Muscle of back (tissue), 13 donors: ENCODE data around the gene CPNE5. TPM values are rescaled to one million over a fixed set of nuclear protein-coding genes. Genes with fewer than 3 reads are reported as not detected.

Source experiments
- DNase-seq, 3 donors: peaks; one replicate each; pipeline versions ENCODE4 v3.0.0 to v3.0.0-alpha.2; 2013
- long read RNA-seq, 9 donors: transcript quantifications; one replicate each; lab custom pipeline, GENCODE V29; 2026
- polyA plus RNA-seq, 10 donors: library from polyadenylated mRNA; unstranded; fragments of 120-200 nt; gene quantifications; one replicate each; pipeline ENCODE4 v1.2.1, GENCODE V29; 2013; ENCODE audit not compliant: insufficient read length in 10 of 10

CPNE5 gene
- polyA plus RNA-seq = 10 to 100 TPM in 8 of 10 donors, 1 to 10 TPM in 2; 4.5 to 20.4 (median 11.7) TPM
- long read RNA-seq, donor 1 = 0 reads
- long read RNA-seq, donor 2 = 0 reads
- long read RNA-seq, donor 3 = 0 reads
- long read RNA-seq, donor 4 = 0 reads
- long read RNA-seq, donor 5, partial matches to known transcripts = 0 of 1 reads
- long read RNA-seq, donor 5, other reads (novel, unspliced or antisense) = 0 of 1 reads
- long read RNA-seq, donor 6 = 0 reads
- long read RNA-seq, donor 7, partial matches to known transcripts = 0 of 1 reads
- long read RNA-seq, donor 7, other reads (novel, unspliced or antisense) = 0 of 1 reads
- long read RNA-seq, donor 8 = 0 reads
- long read RNA-seq, donor 9, partial matches to known transcripts = 0 of 1 reads
- long read RNA-seq, donor 9, other reads (novel, unspliced or antisense) = 0 of 1 reads

DNA sequence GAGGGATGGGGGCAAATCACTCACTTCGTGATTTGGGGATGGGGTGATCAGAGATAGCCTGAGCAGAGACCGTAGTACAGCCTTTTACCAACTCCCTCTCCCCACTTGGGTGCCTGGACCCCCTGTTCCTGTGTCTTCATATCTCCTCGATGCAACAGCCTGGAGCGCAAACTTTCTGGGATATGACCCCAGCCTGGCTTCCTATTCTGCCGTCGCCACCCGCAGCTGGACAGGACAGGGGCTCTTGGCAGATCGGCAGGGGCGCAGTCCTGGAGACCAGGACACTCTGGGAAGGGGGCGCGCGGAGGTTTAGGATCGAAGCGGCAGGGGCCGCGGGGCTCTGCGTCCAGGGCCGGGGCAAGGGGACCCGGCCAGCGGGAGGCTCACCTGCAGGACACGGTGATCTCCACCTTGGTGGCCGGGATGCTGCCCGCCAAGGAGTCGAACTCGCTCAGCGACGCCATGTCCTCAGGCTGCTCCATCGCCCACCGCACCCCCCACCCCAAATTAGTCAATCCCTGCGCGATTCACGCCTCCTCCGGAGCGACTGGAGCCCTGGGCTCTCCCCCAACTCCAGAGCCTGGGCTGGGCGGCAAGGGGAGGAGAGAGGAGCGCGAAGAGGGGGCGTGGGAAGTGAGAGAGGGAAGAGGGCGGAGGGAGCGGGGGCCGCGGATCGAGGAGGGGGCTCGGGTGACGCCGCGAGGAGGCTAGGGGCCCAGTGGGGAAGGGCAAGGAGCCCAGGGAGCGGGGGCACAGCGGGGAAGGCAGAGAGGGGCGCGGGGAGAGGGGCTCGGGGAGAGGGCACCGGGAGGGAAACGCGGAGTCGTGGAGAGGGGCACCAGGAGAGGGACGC is at the start of gene CPNE5:
Gene CPNE5, minus strand, starts transcription at position 549 of the 853 bp plus-strand sequence. Its CDS starts 67 bp downstream, at position 482.
- DNase-seq = peak in 1 of 3 donors; percentile 76

DNA sequence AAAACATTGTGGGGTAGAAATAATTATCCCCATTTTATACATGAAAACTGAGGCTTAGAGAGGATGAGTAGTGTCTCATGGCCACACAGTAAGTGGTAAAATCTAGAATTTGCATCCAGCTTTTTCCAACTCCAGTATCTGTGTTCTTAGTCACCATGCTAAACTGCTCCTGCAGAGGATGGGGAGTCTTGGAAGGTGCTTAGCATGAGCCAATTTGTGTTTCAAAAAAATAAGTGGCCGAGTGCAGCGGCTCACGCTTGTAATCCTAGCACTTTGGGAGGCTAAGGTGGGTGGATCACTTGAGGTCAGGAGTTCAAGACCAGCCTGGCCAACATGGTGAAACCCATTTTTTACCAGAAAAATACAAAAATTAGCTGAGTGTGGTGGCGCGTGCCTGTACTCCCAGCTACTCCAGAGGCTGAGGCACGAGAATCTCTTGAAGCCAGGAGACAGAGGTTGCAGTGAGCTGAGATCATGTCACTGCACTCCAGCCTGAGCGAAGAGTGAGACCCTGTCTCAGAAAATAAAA is 48.9 kb upstream of the CPNE5 start:
- no peak for DNase-seq

GRCh38 chr6:36886950-36887618 is 47.8 kb upstream of the CPNE5 start:
- no peak for DNase-seq

DNA sequence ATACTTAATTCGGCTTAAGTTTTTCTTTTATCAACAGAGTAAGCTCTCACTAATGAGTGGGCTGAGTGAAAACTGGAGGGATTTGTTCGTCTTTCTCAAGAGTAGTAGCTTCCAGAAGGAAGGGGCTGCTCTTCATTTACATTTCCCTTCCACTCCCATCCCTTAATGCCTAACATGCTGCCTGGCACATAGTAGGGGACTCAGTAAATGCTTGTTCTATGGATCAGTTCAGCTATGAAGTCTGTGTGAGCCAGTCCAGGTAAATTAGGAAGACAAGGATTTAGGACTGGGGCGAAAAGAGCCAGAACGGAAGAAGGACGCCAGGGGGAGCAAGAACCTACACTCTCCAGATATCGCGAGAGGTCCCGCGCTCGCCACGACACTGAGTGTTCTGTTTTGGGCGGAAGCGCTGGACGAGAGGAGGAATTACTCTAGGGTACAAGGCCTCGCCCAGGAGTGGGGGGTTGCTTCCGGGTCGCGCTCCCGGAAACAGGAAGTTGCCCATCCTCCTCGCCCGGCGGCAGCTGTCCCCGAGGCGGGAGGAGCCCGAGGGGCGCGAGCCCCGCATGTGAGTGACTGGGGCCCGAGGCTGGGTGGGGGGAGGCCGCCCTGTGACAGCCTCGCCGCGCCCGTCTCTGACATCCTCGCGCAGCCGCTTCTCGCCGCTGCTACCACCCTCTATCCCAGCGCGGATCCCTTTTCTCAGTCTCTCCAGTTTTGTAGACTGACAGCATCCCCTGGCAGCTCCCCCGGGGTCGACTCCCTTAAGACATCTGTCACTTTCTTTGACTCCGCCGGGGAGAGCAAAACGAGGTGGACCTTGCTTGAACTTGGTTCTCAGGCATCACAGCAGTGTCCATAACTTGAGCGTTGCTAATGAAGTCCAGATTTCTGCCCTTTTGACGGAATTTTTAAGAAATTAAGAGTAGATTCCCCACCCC is 46.5 kb upstream of the CPNE5 start, which contains the start of gene C6orf89:
Gene C6orf89, plus strand, starts transcription at position 492 of the 941 bp plus-strand sequence. CDS start 13,493 bp downstream, outside the sequence.
- DNase-seq = peak; percentile 98

- no peak for DNase-seq
Measured at GRCh38 chr6:36884610-36885009, 45.4 kb upstream of the CPNE5 start.

GRCh38 chr6:36875250-36875633 is 36.0 kb upstream of the CPNE5 start:
- DNase-seq = no peak

GRCh38 chr6:36874443-36875249 is 35.4 kb upstream of the CPNE5 start, which contains the start of gene PPIL1:
Gene PPIL1 (minus strand): TSS chr6:36874803. CDS start chr6:36874772, 31 bp downstream.
- DNase-seq = peak; percentile 89 to 98 (median 93)

GRCh38 chr6:36873612-36874442 is 34.6 kb upstream of the CPNE5 start:
- no peak for DNase-seq

- DNase-seq = no peak
Measured at GRCh38 chr6:36873115-36873514, 33.9 kb upstream of the CPNE5 start.

- no peak for DNase-seq
Measured at GRCh38 chr6:36871686-36872085, 32.4 kb upstream of the CPNE5 start.

DNA sequence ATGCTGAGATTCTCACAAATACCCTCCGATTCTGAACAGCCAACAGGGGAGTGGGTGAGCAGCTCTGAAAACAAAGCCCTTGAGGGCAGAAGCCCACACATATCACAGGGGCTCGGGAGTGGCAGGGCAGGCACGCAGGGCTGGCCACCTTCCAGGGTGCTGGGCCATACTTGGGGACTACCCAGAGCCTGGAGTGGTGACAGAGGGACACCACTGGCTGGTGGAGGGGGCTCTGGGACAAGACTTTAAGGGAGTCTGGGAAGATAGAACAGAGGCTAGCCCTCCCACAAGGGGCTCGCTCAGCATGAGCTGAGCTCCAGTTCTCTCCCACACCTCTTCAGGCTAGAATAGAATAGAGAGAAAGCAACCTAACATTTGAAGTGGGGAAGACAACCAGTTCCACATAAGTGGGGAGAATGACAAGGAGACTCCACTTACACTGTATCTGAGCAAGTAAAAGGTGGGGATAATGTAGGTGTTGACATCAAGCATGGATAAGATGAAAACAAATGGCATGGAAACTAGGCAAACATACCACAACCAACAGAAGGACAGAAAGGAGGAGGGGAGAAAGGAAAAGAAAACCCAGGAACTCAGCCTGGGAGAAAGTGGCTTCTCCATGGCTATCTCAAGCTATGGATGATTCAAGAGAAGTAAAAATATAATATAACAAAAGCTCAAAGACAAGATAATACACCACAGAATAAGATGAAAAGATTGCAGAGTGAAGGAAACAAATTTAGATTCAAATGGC is 28.4 kb upstream of the CPNE5 start:
- no peak for DNase-seq

DNA sequence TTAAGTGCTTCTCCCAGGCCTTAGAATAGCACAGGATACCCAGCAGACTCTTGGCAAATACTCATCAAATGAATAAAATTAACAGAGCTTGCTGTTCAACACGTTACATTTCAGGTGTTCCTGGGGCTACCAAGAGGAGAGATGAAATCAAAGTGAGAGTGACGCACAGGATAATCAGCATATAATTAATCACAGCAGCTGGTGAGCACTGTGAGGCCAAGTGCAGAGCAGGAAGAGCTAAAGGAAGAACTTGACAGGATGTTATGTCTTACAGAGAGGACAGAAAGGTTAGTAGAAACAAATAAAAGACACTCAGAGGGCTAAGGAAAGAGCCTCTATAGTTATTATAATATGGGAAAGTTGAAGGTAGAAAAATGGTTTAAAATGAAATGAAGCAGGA is 26.6 kb upstream of the CPNE5 start:
- no peak for DNase-seq

DNA sequence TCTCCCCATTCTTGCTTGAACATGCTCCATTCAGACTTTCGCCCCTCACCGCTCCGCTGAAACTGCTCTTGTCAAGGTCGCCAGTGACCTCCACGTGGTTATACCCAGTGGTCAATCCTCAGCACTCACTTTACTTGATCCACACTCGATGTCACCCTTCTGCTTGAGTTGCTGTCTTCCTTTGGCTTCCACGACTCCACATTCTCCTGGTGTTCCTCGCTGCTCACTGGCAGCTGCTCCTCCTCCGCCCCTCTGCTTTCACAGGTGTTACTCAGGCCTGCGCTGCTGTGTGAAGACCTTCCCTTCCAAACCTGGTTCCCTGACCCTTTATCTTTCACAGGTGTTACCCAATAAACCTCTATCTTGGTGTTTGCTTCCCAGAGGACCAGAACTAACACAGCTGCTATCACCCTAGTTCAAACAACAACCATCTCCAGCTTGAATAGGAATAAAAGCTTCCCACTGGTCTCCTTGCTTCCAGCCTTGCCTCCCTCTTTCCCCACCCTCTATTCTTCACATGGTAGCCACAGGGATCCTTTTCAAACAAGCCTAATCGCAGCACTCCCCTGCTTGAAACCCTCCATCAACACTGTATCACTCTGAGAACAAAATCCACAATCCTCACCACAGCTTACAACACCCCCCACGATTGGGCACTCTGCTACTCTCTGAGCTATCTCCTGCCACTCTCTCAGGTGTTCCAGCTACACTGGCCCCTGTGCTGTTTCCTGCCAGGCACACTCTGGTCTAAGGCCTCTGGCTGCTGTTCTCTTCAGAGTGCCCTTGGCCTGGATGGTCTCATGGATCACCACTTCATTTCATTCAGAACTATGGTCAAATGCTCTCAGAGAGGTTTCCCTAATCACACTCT is 24.7 kb upstream of the CPNE5 start:
- DNase-seq = no peak

- DNase-seq = no peak
Measured at GRCh38 chr6:36862848-36863382, 23.7 kb upstream of the CPNE5 start.

GRCh38 chr6:36862164-36862847 is 23.1 kb upstream of the CPNE5 start:
- no peak for DNase-seq

DNA sequence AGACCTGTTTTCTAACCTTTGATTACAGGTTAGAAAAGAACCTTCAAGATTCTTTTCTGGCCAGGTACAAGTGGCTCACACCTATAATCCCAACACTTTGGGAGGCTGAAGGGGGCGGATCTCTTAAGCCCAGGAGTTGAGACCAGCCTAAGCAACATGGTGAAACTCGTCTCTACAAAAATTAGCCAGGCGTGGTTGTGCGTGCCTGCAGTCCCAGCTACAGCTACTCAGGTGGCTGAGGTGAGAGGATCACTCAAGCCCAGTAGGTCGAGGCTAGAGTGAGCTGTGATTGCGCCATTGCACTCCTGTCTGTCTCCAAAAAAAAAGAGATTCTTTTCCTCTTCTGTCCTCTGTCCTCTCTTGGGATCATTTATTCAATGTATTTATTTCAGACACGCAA is 20.9 kb upstream of the CPNE5 start:
- DNase-seq = no peak
